Neuron (in vitro differentiated cells): ENCODE results near the gene MFSD2B.
A peak's percentile ranks its signal among the peaks of the same experiment; 100 is the strongest.
"Not testable (repeated sequence)": the region's sequence is repeated elsewhere in the genome, so short reads cannot be mapped to it uniquely, and the experiment has no call there.

Experiments
- H2AFZ ChIP-seq: one replicate; pipeline ENCODE4 v1.6.1; 2013; ENCODE audit warnings: low read depth, mild to moderate bottlenecking, inconsistent platforms, low read length, moderate library complexity
- H3K27me3 ChIP-seq: one replicate; pipeline ENCODE4 v1.6.1; 2013; ENCODE audit warnings: low read length; ENCODE audit not compliant: insufficient read depth
- H3K36me3 ChIP-seq: one replicate; pipeline ENCODE4 v1.6.1; 2013; ENCODE audit warnings: low read length; ENCODE audit not compliant: insufficient read depth
- H3K4me1 ChIP-seq: one replicate; pipeline ENCODE4 v1.6.1; 2013; ENCODE audit warnings: low read length; ENCODE audit not compliant: insufficient read depth
- H3K4me3 ChIP-seq: 2 replicates; pipeline ENCODE4 v1.5.1; 2013; ENCODE audit warnings: mild to moderate bottlenecking, low read length, moderate library complexity
- H3K9me3 ChIP-seq: one replicate; pipeline ENCODE4 v1.6.1; 2013; ENCODE audit warnings: low read length

The MFSD2B gene

GRCh38 chr2:24011250-24012104 is 1.6 kb downstream of the MFSD2B start:
- H3K27me3 ChIP-seq: no peaks in the 10 kb centered on the region
- H3K36me3 ChIP-seq: no peaks in the 10 kb centered on the region
- H3K4me1 ChIP-seq: peaks cover 9% of the 10 kb centered on the region
- no peak overlapping the region for H2AFZ ChIP-seq
- H3K9me3 ChIP-seq: peaks cover 3% of the 10 kb centered on the region
- no peak overlapping the region for H3K4me3 ChIP-seq

GRCh38 chr2:24012521-24013188 is 2.8 kb downstream of the MFSD2B start:
- Histone ChIP-seq H3K4me3 (no peak overlapping the region), H2AFZ (no peak overlapping the region), H3K27me3 (no peaks in the 10 kb centered on the region), H3K9me3 (no peaks in the 10 kb centered on the region), H3K4me1 (peaks cover 9% of the 10 kb centered on the region), H3K36me3 (no peaks in the 10 kb centered on the region)

GRCh38 chr2:24014902-24015301 is 5.0 kb downstream of the MFSD2B start:
- H3K27me3 ChIP-seq, H3K4me1 ChIP-seq, H3K36me3 ChIP-seq, H3K4me3 ChIP-seq, H2AFZ ChIP-seq, H3K9me3 ChIP-seq: not testable (repeated sequence)

GRCh38 chr2:24015562-24016375 is 5.9 kb downstream of the MFSD2B start:
- Histone ChIP-seq H3K4me1 (peaks cover 13% of the 10 kb centered on the region), H2AFZ (peak overlapping the region; percentile 22), H3K27me3 (no peaks in the 10 kb centered on the region), H3K4me3 (no peak overlapping the region), H3K36me3 (no peaks in the 10 kb centered on the region), H3K9me3 (no peaks in the 10 kb centered on the region)

DNA sequence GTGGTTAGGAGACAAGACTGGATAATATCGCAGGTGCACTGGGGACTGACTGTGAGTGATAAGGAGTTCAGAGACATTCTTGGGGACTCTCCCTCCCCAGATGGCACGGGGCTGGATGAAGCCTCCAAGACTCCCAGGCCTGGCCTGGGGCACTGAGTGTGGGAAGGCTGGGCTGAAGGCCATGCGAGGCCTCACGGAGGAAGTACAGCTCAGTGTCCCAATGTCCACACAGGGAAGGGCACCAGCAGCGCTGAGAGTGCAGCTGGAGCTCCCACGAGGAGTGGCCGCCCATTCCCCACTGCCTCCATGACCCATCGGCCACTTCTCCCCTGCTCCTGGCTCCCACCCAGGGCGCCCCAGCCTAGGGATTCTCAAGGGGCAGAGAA is 6.5 kb downstream of the MFSD2B start:
- Histone ChIP-seq H2AFZ (no peak overlapping the region), H3K4me1 (peaks cover 13% of the 10 kb centered on the region), H3K9me3 (no peaks in the 10 kb centered on the region), H3K4me3 (no peak overlapping the region), H3K36me3 (no peaks in the 10 kb centered on the region), H3K27me3 (no peaks in the 10 kb centered on the region)

GRCh38 chr2:24016853-24017703 is 7.2 kb downstream of the MFSD2B start:
- Histone ChIP-seq H3K9me3 (no peaks in the 10 kb centered on the region), H3K27me3 (no peaks in the 10 kb centered on the region), H3K4me3 (no peak overlapping the region), H3K4me1 (peaks cover 13% of the 10 kb centered on the region), H2AFZ (no peak overlapping the region), H3K36me3 (no peaks in the 10 kb centered on the region)

DNA sequence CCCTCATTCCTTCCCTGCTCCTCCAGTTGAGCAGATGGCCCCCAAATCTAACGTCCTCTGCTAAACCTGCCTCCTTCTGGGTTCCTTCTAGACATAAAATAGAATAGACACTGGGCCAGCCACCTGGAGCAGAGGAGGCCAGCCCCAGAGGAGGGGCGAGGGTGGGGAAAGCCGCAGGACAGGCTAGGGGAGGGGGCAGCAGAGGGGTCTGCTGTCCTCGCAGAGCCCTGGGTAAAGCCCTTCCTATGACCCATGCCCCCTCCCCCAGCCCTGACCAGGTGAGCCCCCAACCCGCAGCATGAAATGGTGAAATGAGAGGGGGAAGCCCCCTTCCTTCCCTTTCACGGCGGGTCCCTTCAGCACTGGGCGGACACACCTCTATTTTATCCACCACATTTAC is 7.8 kb downstream of the MFSD2B start:
- no peak overlapping the region for H3K4me3 ChIP-seq
- peaks cover 13% of the 10 kb centered on the region for H3K4me1 ChIP-seq
- H3K36me3 ChIP-seq: peaks cover 2% of the 10 kb centered on the region
- H3K9me3 ChIP-seq: no peaks in the 10 kb centered on the region
- H3K27me3 ChIP-seq: no peaks in the 10 kb centered on the region
- H2AFZ ChIP-seq: no peak overlapping the region

DNA sequence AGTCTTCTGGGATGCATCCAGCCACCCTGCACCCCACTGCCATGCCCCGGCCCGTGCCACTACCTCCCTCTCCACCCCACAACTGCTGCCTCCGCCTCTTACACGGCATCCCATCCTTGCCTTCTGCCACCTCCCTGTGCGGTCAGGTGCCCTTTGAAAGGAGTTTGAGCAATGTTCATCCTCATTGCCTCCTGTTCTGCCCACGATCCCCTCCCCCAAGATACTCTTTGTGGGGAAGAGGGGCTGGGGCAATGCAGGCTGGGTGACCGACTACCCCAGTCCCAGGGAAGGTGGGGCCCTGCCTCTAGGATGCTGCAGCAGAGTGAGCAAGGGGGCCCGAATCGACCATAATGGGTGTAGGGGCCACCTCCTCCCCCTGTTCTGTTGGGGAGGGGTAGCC is 8.4 kb downstream of the MFSD2B start:
- Histone ChIP-seq H3K27me3 (no peaks in the 10 kb centered on the region), H2AFZ (no peak overlapping the region), H3K36me3 (peaks cover 7% of the 10 kb centered on the region), H3K9me3 (no peaks in the 10 kb centered on the region), H3K4me1 (peaks cover 13% of the 10 kb centered on the region), H3K4me3 (no peak overlapping the region)

GRCh38 chr2:24019729-24020128 is 9.8 kb downstream of the MFSD2B start:
- peaks cover 13% of the 10 kb centered on the region for H3K4me1 ChIP-seq
- H3K4me3 ChIP-seq: no peak overlapping the region
- no peaks in the 10 kb centered on the region for H3K27me3 ChIP-seq
- H3K36me3 ChIP-seq: peaks cover 16% of the 10 kb centered on the region
- H2AFZ ChIP-seq: no peak overlapping the region
- H3K9me3 ChIP-seq: no peaks in the 10 kb centered on the region

GRCh38 chr2:24020244-24020643 is 10.4 kb downstream of the MFSD2B start:
- Histone ChIP-seq H3K36me3 (peaks cover 21% of the 10 kb centered on the region), H3K9me3 (no peaks in the 10 kb centered on the region), H3K4me3 (no peak overlapping the region), H3K27me3 (no peaks in the 10 kb centered on the region), H3K4me1 (peaks cover 16% of the 10 kb centered on the region), H2AFZ (no peak overlapping the region)

DNA sequence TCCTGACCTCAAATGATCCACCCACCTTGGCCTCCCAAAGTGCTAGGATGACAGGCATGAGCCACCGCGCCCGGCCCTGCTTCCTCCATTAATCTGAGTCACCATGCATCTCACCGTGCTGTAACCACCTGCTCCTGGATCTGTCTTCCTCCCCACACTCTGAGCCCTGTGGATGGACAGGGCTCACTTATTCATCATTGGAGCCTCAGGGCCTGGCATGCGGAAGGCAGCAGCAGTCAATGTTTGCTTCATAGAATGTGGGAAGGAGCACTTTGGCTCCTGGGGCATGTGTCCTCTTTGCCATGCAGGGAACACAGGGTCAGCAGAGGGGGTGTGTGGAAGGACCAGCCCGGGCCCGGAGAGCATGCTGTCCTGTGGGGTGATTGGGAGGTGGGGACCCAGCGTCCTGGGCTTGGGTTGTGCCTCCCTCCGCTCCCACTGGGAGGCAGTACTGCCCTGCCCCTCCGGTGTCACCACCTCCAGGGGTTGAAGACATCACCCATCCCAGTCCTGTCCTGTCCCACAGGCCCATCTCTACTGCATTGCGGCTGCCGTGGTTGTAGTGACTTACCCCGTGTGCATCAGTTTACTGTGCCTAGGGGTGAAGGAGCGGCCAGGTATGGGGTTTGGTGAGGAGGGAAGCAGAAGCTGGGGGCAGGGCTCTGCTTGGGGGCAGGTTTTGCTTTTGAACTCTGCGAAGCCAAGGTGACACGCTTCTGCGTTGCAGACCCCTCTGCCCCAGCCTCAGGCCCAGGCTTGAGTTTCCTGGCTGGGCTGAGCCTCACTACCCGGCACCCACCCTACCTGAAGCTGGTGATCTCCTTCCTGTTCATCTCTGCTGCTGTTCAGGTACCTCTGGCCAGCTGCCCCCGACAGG is 11.5 kb downstream of the MFSD2B start:
- Histone ChIP-seq H3K27me3 (no peaks in the 10 kb centered on the region), H2AFZ (no peak overlapping the region), H3K9me3 (no peaks in the 10 kb centered on the region), H3K4me3 (no peak overlapping the region), H3K4me1 (peaks cover 18% of the 10 kb centered on the region), H3K36me3 (peaks cover 23% of the 10 kb centered on the region)
